HG03025 (cell line): ENCODE data around the gene KPNB1.

Experiments used
- ATAC-seq: cut with Tn5 transposase; IDR thresholded peaks from one replicate; pipeline ENCODE4 v1.9.1; 2021; ENCODE audit warnings: mild to moderate bottlenecking, moderate library complexity; ENCODE audit not compliant: unreplicated experiment, low FRiP score

KPNB1 gene

DNA sequence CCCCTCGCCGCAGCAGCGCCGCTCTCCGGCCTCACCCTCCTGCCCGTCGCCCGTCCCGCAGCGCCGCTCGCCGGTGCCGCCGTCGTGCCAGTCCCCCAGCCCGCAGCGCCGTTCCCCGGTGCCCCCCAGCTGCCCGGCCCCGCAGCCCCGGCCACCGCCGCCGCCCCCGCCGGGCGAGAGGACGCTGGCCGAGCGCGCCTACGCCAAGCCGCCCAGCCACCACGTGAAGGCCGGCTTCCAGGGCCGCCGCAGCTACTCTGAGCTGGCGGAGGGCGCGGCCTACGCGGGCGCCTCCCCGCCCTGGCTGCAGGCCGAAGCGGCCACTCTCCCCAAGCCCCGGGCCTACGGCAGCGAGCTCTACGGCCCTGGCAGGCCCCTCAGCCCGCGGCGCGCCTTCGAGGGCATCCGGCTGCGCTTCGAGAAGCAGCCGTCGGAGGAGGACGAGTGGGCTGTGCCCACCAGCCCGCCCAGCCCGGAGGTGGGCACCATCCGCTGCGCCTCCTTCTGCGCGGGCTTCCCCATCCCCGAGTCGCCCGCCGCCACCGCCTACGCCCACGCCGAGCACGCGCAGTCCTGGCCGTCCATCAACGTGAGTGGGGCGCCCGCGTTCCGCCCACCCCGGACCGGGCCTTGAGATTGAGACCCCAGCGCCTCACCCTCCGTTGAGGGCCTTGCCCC lies 59.3 kb downstream of the KPNB1 start:
- ATAC-seq: no peak

DNA sequence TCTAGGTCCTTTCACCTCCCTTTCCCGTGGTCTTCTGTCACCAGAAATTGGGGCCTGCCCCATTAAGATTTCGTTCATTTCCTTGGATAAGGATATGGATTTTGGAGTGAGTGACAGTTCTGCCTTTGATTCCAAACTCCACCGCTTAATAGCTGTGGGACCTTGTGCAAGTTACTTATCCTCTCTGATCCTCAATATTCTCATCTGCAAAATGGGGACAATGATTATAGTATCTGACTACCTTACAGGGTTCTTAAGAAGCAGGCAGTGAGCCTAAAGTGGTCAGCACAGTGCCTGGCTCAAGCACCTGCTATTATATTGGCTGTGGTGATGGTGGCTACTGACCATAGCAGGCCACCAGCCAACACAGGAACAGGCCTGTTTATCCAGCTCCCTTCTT lies 59.9 kb downstream of the KPNB1 start:
- no peak for ATAC-seq

DNA sequence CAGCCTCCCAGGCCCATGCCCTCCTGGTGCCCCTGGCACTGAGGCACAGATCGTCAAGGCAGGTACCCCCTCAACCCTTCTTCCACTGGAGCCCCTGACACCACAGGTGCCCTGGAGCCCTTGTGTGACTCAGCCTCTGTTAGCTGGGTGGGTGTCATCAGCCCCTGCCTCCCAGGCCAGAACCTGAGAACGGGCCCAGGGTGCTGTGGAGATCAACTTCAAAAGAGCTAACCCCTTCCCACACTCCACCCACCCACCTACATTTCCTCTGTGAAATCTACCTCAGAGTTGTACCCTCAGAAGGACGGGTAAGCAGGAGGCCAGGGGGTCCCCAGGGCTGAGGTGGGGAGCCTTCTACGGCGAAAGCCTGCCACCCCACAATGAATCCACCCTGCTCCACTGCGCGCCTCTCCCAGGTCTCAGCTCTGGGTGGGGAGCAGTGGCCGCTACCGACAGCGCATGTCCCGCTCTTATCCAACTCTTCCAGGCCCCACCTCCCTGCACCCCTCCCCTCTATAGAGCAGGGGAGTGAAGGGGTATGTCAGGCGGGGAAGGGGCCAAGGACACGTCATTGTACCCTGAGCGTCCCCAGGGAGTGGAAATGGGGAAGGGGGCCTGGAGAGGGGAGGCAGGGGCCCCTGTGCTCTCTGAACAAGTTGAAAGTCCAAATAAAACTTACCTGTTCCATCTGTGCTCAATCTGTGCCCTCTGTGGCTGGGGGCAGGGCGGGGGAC lies 61.8 kb downstream of the KPNB1 start:
- ATAC-seq: no peak

DNA sequence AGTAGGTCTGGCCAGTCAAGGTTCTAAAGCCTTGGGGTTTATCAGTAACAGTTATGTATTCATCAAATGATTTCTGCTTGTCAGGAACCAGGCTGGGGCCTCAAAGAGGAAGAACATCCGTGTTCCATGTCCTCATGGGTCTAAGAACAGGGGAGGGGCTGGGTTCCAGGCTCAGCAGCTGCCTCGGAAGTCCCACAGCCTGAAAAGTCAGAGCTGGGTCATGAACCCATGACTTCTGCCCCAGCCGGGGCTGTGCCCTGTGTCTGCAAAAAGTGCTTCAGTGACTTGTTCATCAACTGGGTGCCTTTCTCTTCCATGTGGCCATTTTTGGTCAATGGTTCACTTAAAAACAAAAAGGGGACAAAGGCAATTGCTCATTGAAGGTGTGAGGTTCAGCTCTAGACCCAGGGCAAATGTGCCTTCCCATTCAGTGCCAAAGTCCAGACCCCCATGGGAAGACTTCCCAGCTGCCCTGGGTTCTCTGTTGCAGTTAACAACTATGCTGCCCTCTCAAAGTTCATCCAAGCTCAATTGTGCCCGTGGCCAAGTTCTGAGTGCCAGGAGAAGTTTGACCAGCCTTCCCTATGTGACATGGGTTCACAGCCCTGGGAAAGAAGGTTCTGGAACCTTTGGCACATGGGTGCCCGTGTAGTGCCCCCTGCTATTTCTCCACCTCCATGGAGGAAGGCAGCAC lies 62.8 kb downstream of the KPNB1 start:
- no peak for ATAC-seq

DNA sequence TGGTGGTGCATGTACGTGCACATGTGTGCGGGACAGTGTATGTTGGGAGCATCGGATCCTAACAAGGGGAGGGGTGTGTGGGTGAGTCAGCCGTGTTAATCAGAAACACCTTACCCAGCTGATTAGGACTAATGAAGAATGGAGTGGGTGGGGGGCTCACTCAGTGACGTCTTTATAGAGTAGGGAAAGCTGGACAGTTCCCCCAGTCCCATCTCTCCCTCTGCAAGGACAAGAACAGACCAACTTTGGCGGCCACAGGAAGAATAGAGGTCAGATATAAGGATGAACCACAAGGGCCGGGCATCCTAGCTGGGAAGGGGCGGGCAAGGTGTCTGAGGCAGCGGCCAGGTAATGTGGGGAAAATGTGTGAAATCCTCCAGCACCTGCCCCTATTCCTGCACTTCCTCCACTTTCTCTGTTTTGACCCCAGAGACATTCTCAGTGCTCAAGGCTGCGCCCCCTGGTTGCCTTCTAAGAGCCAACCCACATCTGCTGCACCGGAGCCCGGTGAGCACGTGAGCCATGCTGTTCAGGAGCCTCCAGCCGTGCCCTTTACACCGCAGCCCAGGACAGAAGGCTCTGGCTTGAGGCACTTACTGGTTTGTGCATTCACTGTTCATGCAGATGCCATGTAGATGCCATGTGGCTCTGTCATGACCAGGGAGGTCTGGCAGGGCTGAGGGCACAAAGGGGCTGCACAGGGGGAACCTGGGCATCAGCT lies 64.4 kb downstream of the KPNB1 start:
- no peak for ATAC-seq

DNA sequence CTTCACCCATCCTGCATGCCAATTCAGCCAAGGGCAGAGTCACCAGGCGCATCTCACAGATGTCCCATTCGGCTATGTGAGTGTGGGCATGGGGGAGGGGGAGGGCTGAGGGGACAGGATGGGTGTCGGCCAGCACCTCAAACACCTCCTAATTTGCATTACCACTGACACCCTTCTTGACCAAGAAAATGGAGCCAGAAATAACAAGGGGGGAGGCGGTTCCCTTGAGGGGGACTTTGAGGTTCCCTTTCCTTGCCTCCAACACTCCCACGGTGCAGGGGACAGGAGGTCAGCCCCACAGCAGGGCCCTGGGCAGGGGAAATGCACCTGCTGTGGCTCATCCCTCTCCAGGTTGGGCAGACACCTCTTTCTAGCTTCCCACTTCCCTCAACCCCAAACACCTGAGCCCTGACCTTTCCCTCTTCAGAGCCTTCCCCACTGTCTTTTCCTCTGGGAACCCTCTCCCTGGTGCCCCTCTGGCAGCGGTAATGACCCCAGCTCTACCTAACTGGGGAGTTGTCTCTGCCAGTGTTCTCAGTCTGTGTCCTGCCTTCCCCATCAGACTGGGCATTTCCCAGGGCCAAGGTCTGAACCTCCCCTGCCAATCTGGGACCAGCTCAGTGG lies 65.2 kb downstream of the KPNB1 start:
- ATAC-seq: no peak

DNA sequence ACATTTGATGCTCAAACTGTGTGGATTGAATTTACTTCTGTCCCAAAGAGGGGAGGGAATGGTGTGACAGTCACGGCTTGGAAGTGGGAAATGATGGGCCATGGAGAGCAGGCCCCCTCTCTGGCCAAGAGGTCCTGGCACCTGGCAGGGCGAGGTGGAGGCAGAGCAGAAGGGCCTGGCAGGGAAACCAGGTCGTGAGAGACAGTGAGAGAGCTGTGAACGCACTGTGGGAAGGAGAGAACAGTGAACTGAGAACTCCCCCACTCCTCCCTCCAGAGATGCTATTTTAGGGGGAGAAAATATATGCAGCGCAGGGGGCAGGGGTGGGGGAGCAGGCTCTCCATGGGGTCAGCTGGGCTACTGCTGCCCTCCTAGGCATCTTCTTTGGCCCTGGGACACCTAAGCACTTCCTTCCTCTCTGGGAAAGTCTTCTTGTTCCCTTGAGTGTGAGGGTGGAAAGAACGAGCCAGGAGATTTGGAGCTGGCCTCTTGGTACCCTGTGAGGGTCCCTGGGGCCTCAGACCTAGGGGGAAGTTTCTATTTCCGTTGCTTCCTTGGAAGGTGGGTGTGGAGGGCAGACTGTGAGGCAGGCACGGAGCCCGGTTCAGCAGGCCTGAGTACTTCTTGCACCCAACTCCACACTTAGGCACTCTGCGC lies 66.1 kb downstream of the KPNB1 start:
- ATAC-seq: no peak

DNA sequence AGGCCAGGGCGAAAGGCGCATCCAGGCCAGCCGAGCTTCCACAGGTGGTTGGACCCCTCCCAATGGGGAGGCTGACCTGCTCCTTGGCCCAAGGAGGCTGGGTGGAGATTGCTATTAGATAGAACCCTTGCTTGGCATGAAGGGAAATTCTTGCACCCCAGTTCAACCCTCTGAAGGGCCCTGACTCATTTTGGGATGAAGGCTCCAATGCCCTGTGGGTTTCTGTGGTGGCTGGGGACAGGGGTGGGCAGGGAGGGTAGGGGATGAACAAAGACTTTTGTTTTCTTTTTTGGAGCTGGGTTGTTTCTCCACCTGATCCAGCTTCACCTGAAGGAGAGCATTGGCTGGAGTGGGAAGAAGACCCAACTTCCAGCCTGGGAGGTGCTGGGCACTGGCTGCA lies 66.7 kb downstream of the KPNB1 start:
- ATAC-seq: no peak

DNA sequence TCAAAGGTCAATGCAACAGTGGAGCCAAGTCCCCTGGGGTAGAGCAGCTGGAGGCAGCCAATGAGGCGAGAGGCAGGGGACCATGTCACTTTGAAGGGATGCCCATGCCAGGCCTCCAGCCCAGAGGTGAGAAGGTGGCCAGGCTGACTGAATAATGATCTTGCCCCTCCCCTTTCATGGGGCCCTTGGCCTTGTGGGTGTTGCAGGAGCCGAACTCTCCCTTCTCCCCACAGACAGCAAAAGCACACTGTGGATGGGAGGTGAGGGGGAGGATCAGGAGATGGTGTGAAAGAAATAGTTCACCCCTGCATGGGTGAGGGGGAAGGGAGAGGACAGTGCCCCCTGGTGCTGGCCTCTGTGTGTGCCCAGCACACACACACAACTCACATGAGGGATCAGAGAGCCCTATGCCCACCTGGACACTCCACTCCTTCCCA lies 67.6 kb downstream of the KPNB1 start:
- ATAC-seq: no peak

DNA sequence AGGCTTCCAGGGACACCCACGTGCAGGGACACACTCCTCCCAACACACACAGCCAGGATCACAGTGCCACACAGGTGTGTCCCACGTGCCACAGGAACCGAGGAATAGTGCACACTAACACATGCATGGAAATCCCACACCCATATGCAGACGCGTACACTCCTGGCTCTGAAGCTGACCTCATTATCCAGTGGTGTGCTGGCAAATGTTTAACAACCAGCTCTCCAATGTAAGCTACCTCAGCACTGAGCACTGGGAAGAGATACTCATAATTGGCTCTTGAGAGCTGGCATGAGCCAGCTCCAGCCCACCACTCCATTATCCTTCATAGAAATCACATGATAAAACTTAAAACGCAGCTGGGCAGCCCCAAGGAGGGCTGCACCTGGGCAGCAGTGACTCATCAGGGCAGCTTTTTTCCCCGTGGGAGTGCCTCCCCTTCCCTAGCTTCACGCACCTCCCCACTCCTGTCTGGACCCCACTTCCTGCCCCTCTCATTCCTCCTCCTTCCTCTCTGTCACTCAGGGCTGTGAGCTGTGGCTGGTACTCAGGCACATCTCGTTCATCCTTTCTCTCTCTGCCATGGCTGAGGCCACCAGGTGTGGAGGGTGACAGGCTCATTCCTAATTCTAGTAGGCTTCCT lies 68.4 kb downstream of the KPNB1 start:
- no peak for ATAC-seq

DNA sequence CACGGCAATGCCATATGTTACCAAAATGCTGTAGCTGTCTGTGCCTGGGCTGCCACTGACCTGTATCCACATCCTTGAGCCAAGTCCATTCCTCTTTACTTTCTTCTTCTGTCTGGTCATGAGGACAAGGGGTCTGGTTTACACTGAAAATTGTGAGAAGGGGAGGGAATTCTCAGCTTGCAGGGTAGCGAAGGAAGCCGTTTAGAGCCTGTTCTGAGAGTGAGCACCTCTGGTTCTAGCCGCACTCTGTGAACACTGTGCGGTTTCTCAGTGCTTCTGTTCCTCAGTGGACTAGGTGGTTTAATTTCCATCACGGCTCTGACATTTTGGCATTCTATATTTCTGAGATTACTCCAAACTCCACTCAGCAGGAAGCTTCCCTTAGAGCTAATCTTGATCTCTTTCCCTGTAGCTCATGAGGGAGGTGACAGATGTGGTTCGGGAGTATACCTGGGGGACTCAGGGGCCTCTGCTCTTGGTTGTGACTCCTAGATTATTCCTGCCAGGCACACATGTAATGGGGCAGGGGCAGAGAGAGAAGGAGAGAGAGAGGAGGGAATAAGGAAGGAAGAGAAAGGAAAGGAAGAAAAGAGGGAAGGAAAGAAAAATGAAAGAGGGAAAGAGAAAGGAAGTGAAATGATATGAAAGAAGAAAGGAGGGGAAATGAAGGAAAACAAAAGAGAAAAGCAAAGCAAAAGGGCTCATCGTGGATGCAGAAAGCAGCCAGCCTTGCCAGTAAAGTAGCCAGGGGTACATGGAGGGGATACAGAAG lies 69.1 kb downstream of the KPNB1 start:
- ATAC-seq: no peak

DNA sequence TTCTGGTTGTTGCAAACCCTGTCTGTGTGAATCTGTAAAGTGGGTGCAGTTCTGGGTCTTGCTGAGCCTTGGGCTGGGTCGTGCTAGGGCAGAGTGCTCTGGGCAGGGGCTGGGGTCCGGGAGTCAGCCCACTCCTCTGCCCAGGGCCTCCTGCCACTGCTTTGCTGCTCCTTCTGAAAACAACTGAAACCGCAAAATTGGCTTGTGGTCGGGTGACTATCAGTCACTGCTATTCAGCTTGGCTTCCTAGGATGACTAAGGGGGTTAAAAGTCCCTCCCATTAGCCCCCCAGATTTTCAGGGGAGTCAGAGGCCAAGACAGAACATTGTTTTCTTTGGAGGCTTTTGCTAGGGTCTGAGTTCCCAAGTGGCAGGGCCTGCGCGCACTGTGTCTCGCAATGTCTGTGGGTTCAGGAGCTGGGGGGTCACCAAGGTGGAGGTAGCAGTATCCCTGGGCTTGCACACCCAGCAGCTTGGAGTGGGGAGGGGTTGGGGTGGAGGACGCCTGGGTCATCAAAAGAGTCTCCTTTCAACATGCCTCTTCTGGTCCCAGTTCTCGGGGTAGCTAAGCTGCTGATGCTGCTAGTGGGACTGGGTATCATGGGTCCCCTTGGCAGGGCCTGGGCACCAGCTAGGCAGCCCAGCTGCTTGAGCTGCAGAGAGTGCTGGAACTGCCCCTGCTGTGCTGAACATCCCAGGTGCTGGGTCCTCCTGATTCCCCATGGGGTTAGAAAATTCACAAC lies 69.9 kb downstream of the KPNB1 start:
- no peak for ATAC-seq

DNA sequence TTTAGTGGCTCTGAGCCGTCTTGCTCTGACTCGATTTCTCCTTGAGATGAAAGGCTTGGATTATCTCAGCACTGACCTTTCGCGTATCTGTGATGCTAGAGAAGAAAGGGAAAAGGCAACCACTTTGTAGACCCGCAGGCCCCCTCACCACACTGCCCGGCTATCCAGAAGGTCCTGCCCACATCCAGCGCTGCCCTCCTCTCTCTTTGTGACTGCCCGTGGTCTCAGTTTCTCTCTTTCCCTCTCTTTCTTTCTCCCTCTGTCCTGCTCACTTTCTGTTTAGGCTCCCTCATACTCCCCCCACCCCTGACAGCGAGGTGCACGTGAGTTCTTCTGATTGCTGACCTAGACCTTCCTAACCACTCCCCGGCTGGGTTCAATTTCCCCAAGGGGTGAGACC lies 70.5 kb downstream of the KPNB1 start:
- ATAC-seq: no peak

DNA sequence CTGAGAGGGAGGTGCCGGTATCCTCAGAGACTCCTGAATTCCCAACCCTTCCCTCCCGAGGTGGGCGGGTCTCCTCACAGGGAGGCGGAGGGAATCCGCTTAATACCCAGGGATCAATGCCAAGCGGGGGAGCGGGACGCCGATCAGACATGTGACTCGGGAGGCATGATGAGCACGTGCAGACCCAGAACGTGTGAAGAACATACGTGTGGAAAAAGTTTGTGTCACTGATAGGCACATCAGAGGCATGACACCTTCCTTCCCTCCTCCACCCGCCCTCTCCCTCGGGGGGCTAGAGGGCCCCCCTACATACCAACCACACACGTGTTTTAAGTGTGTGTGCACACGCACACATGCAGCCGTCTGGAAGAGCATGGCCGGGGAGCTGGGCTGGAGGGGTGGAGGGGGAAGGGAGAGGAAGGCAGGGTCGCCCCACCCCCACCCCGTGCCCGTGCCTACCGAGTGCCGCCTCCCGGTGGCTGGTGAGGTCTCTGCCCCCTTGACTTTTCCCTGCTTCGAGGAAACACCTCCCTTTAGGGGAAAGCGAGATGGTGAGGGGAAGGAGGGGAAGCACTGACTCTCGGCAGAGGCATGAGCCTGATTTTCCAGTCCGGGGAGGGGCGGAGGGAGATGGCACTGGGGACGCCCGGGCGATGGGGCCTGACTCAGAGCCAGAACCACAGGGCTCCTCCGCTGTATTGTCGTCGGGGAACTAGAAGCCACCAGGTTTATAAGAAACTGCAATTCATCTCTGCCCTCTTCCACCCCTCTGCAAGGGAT lies 71.2 kb downstream of the KPNB1 start:
- no peak for ATAC-seq

DNA sequence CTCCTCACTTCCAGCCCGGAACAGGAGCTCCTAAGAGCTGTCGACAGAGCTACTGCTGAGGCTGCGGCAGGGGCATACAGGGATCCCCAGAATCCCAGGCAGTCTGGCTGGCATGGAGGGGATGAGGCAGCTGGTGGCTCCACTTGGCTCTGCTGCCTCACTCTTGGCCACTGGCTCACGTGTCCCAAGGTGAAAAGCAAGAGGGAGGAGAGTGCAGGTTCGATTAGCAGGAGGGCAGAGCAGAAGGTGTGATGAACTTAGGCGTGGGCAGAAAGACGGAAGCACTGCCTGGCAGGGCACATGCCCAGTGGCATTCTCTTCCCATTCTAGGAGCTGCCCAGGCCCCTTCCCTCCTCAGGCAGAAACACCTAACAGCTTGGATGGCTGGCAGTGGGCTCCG lies 72.0 kb downstream of the KPNB1 start:
- ATAC-seq: no peak

DNA sequence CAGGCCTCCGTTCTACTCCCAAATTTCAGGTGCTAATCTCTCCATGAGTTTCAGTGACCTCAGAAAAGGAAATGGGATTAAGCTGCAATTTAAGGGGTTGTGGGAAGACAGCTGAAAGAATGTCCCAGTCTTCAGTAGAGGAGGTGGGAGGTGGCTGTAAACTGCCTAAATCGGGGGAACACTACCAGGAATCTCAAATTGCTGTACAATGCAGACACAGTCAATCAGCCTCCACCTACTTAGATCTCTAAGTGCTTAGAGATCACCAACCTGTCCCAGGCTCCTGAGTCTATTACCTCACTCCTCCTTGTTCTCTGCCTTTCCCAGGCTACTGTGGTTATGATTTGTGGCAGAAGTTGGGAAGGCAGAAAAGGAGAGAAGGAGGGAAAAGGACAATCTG lies 75.0 kb downstream of the KPNB1 start:
- ATAC-seq: no peak

DNA sequence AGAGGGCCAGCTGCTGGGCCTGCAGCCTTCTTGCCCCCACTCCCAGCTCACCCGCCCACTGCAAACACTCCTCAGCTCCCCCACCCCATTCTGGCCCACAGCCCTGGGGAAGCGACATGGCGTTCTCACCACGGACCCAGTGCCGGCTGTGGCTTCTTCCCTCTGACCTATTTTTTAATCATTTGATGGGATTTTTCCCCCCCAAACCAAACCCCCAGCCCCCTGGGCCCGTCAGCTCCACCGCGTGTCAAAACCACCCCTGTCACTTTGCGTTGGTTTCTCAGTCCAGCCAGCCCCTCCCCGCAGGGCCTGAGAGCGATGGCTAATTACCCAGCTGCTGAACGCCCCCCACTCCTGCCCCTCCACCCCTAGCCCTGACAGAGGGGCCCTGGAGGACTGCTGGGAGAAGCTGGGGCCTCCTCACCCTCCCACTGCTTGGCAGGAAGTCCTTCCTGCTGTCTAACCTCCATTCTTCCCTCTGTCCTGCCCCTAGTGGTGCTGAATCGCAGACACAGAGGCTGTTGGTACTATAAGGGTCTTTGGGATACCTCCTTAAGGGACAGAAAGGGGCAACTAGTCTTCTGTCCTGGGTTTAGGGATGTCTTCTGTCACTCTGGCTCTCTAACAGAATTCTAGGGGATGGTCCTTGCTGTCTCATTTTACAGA lies 75.9 kb downstream of the KPNB1 start:
- no peak for ATAC-seq
